H1 (cell line): ENCODE data around the gene ADM. TPM values are rescaled to one million over a fixed set of nuclear protein-coding genes. Genes with fewer than 3 reads are reported as not detected.

Experiments
- CTCF ChIA-PET: fragments of 300-600 bp; sonication (Branson Sonifier 250); formaldehyde crosslinking; loops from one replicate; lab custom pipeline; 2021; ENCODE audit not compliant: partially characterized antibody; lab: Charles Lee
- POLR2A ChIA-PET: fragments of 300-600 bp; sonication (Branson Sonifier 250); formaldehyde crosslinking; loops from one replicate; lab custom pipeline; 2021; ENCODE audit warnings: inconsistent platforms; ENCODE audit not compliant: partially characterized antibody; lab: Charles Lee
- DNase-seq, 2 experiments: peaks; one replicate each; pipeline versions ENCODE4 v3.0.0 to v3.0.0-alpha.2; 2010 to 2022; ENCODE audit warnings: low spot score in 2 of 2, low read depth in 1 of 2, mixed read lengths in 1 of 2
- FAIRE-seq: peaks from 2 replicates; lab custom pipeline; 2011; peaks lifted over from hg19 to GRCh38; lab: Jason Lieb, UNC
- H2AFZ ChIP-seq: 2 replicates; pipeline ENCODE4 v1.8.1; 2012; ENCODE audit warnings: low read length, inconsistent platforms
- H2AK5ac ChIP-seq: 2 replicates; pipeline ENCODE4 v1.6.1; 2013; ENCODE audit warnings: low read depth, low read length
- H2BK120ac ChIP-seq: replicated peaks from 2 replicates; pipeline ENCODE3; 2013; ENCODE audit warnings: low read depth, low read length, inconsistent platforms
- H2BK12ac ChIP-seq: 2 replicates; pipeline ENCODE4 v1.6.1; 2013; ENCODE audit warnings: low read depth, low read length
- H2BK15ac ChIP-seq: 2 replicates; pipeline ENCODE4 v1.6.1; 2013; ENCODE audit warnings: low read length
- H2BK20ac ChIP-seq: 2 replicates; pipeline ENCODE4 v1.6.1; 2013; ENCODE audit warnings: low read length
- H2BK5ac ChIP-seq: 2 replicates; pipeline ENCODE4 v1.6.1; 2013; ENCODE audit warnings: low read depth, low read length
- H3K14ac ChIP-seq: 2 replicates; pipeline ENCODE4 v1.6.1; 2013; ENCODE audit warnings: inconsistent platforms; ENCODE audit not compliant: insufficient read length
- H3K18ac ChIP-seq: 2 replicates; pipeline ENCODE4 v1.6.1; 2013; ENCODE audit warnings: low read length; ENCODE audit errors: extremely low read depth
- H3K23ac ChIP-seq: 2 replicates; pipeline ENCODE4 v1.6.1; 2013; ENCODE audit warnings: inconsistent platforms; ENCODE audit not compliant: insufficient read length
- H3K23me2 ChIP-seq: 2 replicates; pipeline ENCODE4 v1.6.1; 2013; ENCODE audit warnings: low read depth, low read length
- H3K27ac ChIP-seq: 2 replicates; pipeline ENCODE4 v1.6.1; 2011; ENCODE audit warnings: low read depth, low read length, inconsistent platforms
- H3K27me3 ChIP-seq, 4 experiments: replicated peaks in 1 of 4; 1 replicate in 1 of 4; 2 replicates in 3 of 4; pipeline versions ENCODE4 v1.6.1 to v1.8.1; 2011 to 2013; ENCODE audit warnings: low read length in 3 of 4, mild to moderate bottlenecking in 3 of 4, inconsistent platforms in 2 of 4, mixed read lengths in 2 of 4, moderate library complexity in 1 of 4; ENCODE audit not compliant: control insufficient read depth in 3 of 4, insufficient read depth in 3 of 4; ENCODE audit errors: extremely low read depth in 1 of 4
- H3K36me3 ChIP-seq, 4 experiments: 2 replicates each; pipeline versions ENCODE4 v1.6.1 to v1.8.1; 2011 to 2013; ENCODE audit warnings: mild to moderate bottlenecking in 4 of 4, low read length in 3 of 4, moderate library complexity in 2 of 4, control low read depth in 1 of 4, inconsistent platforms in 1 of 4; ENCODE audit not compliant: insufficient read depth in 4 of 4, control insufficient read depth in 2 of 4
- H3K4ac ChIP-seq: replicated peaks from 2 replicates; pipeline ENCODE3; 2013; ENCODE audit warnings: low read length, low read depth, mixed read lengths, inconsistent platforms; ENCODE audit not compliant: insufficient read length
- H3K4me1 ChIP-seq, 4 experiments: replicated peaks in 1 of 4; 1 replicate in 1 of 4; 2 replicates in 3 of 4; pipeline versions ENCODE4 v1.6.1 to v1.8.1; 2011 to 2013; ENCODE audit warnings: low read length in 3 of 4, inconsistent platforms in 2 of 4, mixed read lengths in 1 of 4; ENCODE audit not compliant: insufficient read depth in 4 of 4, control insufficient read depth in 3 of 4
- H3K4me2 ChIP-seq, 2 experiments: 2 replicates each; pipeline versions ENCODE4 v1.6.1 to v1.8.1; 2011 to 2013; ENCODE audit warnings: low read depth in 2 of 2, low read length in 2 of 2, control low read depth in 1 of 2, inconsistent platforms in 1 of 2, mild to moderate bottlenecking in 1 of 2; ENCODE audit not compliant: insufficient read depth in 1 of 2
- H3K4me3 ChIP-seq, 4 experiments: fragments of 200-600, 300-600 bp in 1 of 4; sonication (generic), shearing (Covaris generic), sonication (Bioruptor Twin) in 1 of 4; 2 replicates each; pipeline versions ENCODE4 v1.5.1 to v1.8.1; 2011 to 2016; ENCODE audit warnings: low read length in 4 of 4, low read depth in 3 of 4, control low read depth in 2 of 4, inconsistent platforms in 2 of 4, mild to moderate bottlenecking in 2 of 4, mixed read lengths in 1 of 4, moderate library complexity in 1 of 4; ENCODE audit not compliant: insufficient read depth in 2 of 4; ENCODE audit errors: extremely low read depth in 1 of 4
- H3K56ac ChIP-seq: replicated peaks from 2 replicates; pipeline ENCODE3; 2013; ENCODE audit warnings: low read depth, mild to moderate bottlenecking, mixed read lengths, low read length, inconsistent platforms; ENCODE audit not compliant: insufficient read length
- H3K79me1 ChIP-seq: 2 replicates; pipeline ENCODE4 v1.6.1; 2013; ENCODE audit warnings: low read depth, low read length, control low read depth
- H3K79me2 ChIP-seq, 2 experiments: 2 replicates each; pipeline versions ENCODE4 v1.6.1 to v1.8.1; 2012 to 2013; ENCODE audit warnings: low read length in 2 of 2, mild to moderate bottlenecking in 2 of 2, inconsistent platforms in 1 of 2; ENCODE audit not compliant: insufficient read depth in 2 of 2, control insufficient read depth in 1 of 2
- H3K9ac ChIP-seq, 4 experiments: replicated peaks in 1 of 4; 1 replicate in 1 of 4; 2 replicates in 3 of 4; pipeline versions ENCODE4 v1.6.1 to v1.8.1; 2011 to 2013; ENCODE audit warnings: low read depth in 3 of 4, low read length in 3 of 4, control low read depth in 2 of 4, mild to moderate bottlenecking in 2 of 4, moderate library complexity in 2 of 4, inconsistent platforms in 1 of 4; ENCODE audit errors: extremely low read depth in 1 of 4
- H3K9me3 ChIP-seq, 2 experiments: 2 replicates each; pipeline versions ENCODE4 v1.6.1 to v1.8.1; 2012 to 2013; ENCODE audit warnings: mild to moderate bottlenecking in 2 of 2, moderate library complexity in 2 of 2, control low read depth in 1 of 2, inconsistent platforms in 1 of 2, low read depth in 1 of 2, low read length in 1 of 2, mixed read lengths in 1 of 2; ENCODE audit not compliant: insufficient read depth in 2 of 2
- H4K20me1 ChIP-seq, 2 experiments: replicated peaks in 1 of 2; 2 replicates each; pipeline versions ENCODE3 to v1.8.1; 2011 to 2013; ENCODE audit warnings: inconsistent platforms in 2 of 2, low read length in 2 of 2, mild to moderate bottlenecking in 1 of 2; ENCODE audit not compliant: insufficient read depth in 2 of 2, control insufficient read depth in 1 of 2
- H4K5ac ChIP-seq: 2 replicates; pipeline ENCODE4 v1.6.1; 2013; ENCODE audit warnings: low read length, low read depth, mixed read lengths, inconsistent platforms; ENCODE audit not compliant: insufficient read length
- H4K8ac ChIP-seq: 2 replicates; pipeline ENCODE4 v1.8.0; 2013; ENCODE audit warnings: mild to moderate bottlenecking, moderate library complexity, low read length, inconsistent platforms; ENCODE audit not compliant: insufficient read depth; ENCODE audit errors: extremely low read depth
- H4K91ac ChIP-seq: replicated peaks from 2 replicates; pipeline ENCODE3; 2013; ENCODE audit warnings: low read length, mixed read lengths, inconsistent platforms; ENCODE audit not compliant: insufficient read length
- polyA plus RNA-seq, 7 experiments: library from polyadenylated mRNA; depleted of rRNA in 3 of 7; stranded (reverse) in 5 of 7; unstranded in 2 of 7; fragments of >200 nt in 5 of 7; fragments of 200-250 nt in 2 of 7; gene quantifications; 1 replicate in 5 of 7; 2 replicates in 1 of 7; 4 replicates in 1 of 7; pipeline versions ENCODE4 v1.2.1 to v1.2.3, GENCODE V29; 2011 to 2013; ENCODE audit warnings: missing spikeins in 2 of 7, mixed read lengths in 2 of 7
- total RNA-seq: library from RNA; stranded (reverse); fragmentation: NEBNext Ultra II Directional; extraction: Animal tissue kit (Norgen Biotek cat#: 25700); gene quantifications from 2 replicates; pipeline ENCODE4 v1.2.1, GENCODE V29; 2021
- TF ChIP-seq, protein P1 (sequence below): fragments of 300-600 bp; sonication (generic); IDR thresholded peaks from 2 replicates; pipeline ENCODE4 v1.7.1; 2012; ENCODE audit warnings: low read length, moderate library complexity, mild to moderate bottlenecking, inconsistent platforms; ENCODE audit not compliant: insufficient replicate concordance

The ADM gene
- total and polyA plus RNA-seq, 2 of the 8 experiments (the other 6 are each of a cell fraction or from before 2014, with no cell fraction given): 94.1 to 95.6 TPM

DNA sequence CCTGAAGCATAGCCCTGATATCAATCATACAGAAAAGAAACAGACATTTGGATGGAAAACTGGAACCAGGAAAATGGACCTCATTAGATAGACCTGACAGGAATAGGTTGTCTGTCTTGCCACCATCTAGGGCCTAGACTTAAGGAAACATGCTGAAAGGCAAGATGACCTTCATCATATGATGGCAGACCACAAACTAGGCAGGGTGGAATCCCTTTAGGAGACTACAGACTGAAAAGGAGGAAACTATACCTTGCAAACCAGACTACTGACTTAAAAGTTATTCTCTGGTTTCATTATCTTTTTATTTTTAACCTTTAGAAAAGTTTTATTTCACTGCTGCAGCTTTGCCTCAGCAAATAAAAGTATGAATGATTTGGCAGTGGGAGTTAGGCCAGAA lies 31.1 kb upstream of the ADM start:
- no peak overlapping the region for H2AK5ac ChIP-seq
- H2BK120ac ChIP-seq: no peak overlapping the region
- no peak overlapping the region for H2BK20ac ChIP-seq
- no peak overlapping the region for H3K4ac ChIP-seq
- H2BK5ac ChIP-seq: no peak overlapping the region
- no peaks in the 10 kb centered on the region for H3K79me1 ChIP-seq
- peaks cover 0 to 47% of the 10 kb centered on the region in 2 experiments; a peak in 2 of 4 replicates for H3K79me2 ChIP-seq
- H3K27me3 ChIP-seq: no peaks in the 10 kb centered on the region
- H2BK15ac ChIP-seq: no peak overlapping the region
- no peaks in the 10 kb centered on the region; a peak in 1 of 7 replicates for H3K4me1 ChIP-seq
- H3K9me3 ChIP-seq: no peaks in the 10 kb centered on the region
- H4K20me1 ChIP-seq: no peaks in the 10 kb centered on the region
- POLR2A ChIA-PET: interaction anchor here (1.3 to 1.4 kb wide), 2 partner anchors 10 to 17 kb away, joined by 3 read pairs; no protein-coding TSS in a partner anchor
- no peak overlapping the region for H2BK12ac ChIP-seq
- FAIRE-seq: no peak
- DNase-seq: no peak
- no peaks in the 10 kb centered on the region for H3K36me3 ChIP-seq
- H4K91ac ChIP-seq: no peak overlapping the region
- no peak overlapping the region for H3K27ac ChIP-seq
- H3K18ac ChIP-seq: no peak overlapping the region
- H2AFZ ChIP-seq: no peak overlapping the region
- H4K5ac ChIP-seq: no peak overlapping the region
- H3K4me3 ChIP-seq: no peak overlapping the region
- CTCF ChIA-PET: interaction anchor here (1.0 kb wide), 1 partner anchor 92 kb away, joined by 4 read pairs; no protein-coding TSS in a partner anchor
- no peak overlapping the region for H4K8ac ChIP-seq
- H3K23ac ChIP-seq: no peak overlapping the region
- no peak overlapping the region for H3K56ac ChIP-seq
- H3K23me2 ChIP-seq: no peaks in the 10 kb centered on the region
- no peak overlapping the region for H3K4me2 ChIP-seq
- H3K14ac ChIP-seq: no peak overlapping the region
- no peak overlapping the region for H3K9ac ChIP-seq
- TF ChIP-seq, protein P1, sequence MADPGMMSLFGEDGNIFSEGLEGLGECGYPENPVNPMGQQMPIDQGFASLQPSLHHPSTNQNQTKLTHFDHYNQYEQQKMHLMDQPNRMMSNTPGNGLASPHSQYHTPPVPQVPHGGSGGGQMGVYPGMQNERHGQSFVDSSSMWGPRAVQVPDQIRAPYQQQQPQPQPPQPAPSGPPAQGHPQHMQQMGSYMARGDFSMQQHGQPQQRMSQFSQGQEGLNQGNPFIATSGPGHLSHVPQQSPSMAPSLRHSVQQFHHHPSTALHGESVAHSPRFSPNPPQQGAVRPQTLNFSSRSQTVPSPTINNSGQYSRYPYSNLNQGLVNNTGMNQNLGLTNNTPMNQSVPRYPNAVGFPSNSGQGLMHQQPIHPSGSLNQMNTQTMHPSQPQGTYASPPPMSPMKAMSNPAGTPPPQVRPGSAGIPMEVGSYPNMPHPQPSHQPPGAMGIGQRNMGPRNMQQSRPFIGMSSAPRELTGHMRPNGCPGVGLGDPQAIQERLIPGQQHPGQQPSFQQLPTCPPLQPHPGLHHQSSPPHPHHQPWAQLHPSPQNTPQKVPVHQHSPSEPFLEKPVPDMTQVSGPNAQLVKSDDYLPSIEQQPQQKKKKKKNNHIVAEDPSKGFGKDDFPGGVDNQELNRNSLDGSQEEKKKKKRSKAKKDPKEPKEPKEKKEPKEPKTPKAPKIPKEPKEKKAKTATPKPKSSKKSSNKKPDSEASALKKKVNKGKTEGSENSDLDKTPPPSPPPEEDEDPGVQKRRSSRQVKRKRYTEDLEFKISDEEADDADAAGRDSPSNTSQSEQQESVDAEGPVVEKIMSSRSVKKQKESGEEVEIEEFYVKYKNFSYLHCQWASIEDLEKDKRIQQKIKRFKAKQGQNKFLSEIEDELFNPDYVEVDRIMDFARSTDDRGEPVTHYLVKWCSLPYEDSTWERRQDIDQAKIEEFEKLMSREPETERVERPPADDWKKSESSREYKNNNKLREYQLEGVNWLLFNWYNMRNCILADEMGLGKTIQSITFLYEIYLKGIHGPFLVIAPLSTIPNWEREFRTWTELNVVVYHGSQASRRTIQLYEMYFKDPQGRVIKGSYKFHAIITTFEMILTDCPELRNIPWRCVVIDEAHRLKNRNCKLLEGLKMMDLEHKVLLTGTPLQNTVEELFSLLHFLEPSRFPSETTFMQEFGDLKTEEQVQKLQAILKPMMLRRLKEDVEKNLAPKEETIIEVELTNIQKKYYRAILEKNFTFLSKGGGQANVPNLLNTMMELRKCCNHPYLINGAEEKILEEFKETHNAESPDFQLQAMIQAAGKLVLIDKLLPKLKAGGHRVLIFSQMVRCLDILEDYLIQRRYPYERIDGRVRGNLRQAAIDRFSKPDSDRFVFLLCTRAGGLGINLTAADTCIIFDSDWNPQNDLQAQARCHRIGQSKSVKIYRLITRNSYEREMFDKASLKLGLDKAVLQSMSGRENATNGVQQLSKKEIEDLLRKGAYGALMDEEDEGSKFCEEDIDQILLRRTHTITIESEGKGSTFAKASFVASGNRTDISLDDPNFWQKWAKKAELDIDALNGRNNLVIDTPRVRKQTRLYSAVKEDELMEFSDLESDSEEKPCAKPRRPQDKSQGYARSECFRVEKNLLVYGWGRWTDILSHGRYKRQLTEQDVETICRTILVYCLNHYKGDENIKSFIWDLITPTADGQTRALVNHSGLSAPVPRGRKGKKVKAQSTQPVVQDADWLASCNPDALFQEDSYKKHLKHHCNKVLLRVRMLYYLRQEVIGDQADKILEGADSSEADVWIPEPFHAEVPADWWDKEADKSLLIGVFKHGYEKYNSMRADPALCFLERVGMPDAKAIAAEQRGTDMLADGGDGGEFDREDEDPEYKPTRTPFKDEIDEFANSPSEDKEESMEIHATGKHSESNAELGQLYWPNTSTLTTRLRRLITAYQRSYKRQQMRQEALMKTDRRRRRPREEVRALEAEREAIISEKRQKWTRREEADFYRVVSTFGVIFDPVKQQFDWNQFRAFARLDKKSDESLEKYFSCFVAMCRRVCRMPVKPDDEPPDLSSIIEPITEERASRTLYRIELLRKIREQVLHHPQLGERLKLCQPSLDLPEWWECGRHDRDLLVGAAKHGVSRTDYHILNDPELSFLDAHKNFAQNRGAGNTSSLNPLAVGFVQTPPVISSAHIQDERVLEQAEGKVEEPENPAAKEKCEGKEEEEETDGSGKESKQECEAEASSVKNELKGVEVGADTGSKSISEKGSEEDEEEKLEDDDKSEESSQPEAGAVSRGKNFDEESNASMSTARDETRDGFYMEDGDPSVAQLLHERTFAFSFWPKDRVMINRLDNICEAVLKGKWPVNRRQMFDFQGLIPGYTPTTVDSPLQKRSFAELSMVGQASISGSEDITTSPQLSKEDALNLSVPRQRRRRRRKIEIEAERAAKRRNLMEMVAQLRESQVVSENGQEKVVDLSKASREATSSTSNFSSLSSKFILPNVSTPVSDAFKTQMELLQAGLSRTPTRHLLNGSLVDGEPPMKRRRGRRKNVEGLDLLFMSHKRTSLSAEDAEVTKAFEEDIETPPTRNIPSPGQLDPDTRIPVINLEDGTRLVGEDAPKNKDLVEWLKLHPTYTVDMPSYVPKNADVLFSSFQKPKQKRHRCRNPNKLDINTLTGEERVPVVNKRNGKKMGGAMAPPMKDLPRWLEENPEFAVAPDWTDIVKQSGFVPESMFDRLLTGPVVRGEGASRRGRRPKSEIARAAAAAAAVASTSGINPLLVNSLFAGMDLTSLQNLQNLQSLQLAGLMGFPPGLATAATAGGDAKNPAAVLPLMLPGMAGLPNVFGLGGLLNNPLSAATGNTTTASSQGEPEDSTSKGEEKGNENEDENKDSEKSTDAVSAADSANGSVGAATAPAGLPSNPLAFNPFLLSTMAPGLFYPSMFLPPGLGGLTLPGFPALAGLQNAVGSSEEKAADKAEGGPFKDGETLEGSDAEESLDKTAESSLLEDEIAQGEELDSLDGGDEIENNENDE: no peak
